Neuronal stem cell (in vitro differentiated cells): ENCODE measurements around the gene FXYD5.

ENCODE experiments used
- DNase-seq: peaks from one replicate; pipeline ENCODE4 v3.0.0-alpha.2; 2013; ENCODE audit warnings: low spot score
- H2AFZ ChIP-seq: one replicate; pipeline ENCODE4 v1.6.1; 2013; ENCODE audit warnings: mild to moderate bottlenecking, low read length, inconsistent platforms
- H2AK5ac ChIP-seq: 2 replicates; pipeline ENCODE4 v1.6.1; 2013; ENCODE audit warnings: low read depth, mild to moderate bottlenecking, inconsistent platforms, low read length, moderate library complexity, mixed read lengths
- H2BK120ac ChIP-seq: 2 replicates; pipeline ENCODE4 v1.6.1; 2013; ENCODE audit warnings: low read depth, mild to moderate bottlenecking, inconsistent platforms, low read length, moderate library complexity, mixed read lengths
- H2BK12ac ChIP-seq: one replicate; pipeline ENCODE4 v1.6.1; 2013; ENCODE audit warnings: low read length, inconsistent platforms
- H2BK15ac ChIP-seq: 2 replicates; pipeline ENCODE4 v1.6.1; 2013; ENCODE audit warnings: mild to moderate bottlenecking, low read length, inconsistent platforms, mixed read lengths
- H2BK5ac ChIP-seq: one replicate; pipeline ENCODE4 v1.6.1; 2013; ENCODE audit warnings: inconsistent platforms, mild to moderate bottlenecking, low read length, moderate library complexity
- H3K14ac ChIP-seq: one replicate; pipeline ENCODE4 v1.6.1; 2013; ENCODE audit warnings: low read length, inconsistent platforms
- H3K18ac ChIP-seq: 2 replicates; pipeline ENCODE4 v1.6.1; 2013; ENCODE audit warnings: low read length, inconsistent platforms
- H3K23ac ChIP-seq: 2 replicates; pipeline ENCODE4 v1.6.1; 2013; ENCODE audit warnings: low read depth, mild to moderate bottlenecking, mixed read lengths, low read length, inconsistent platforms; ENCODE audit not compliant: poor library complexity
- H3K27ac ChIP-seq: replicated peaks from 3 replicates; pipeline ENCODE4 v1.5.1; 2013; ENCODE audit warnings: low read length, inconsistent platforms
- H3K27me3 ChIP-seq, 3 experiments: 2 replicates each; pipeline ENCODE4 v1.6.1; 2013; ENCODE audit warnings: low read length in 3 of 3, mild to moderate bottlenecking in 2 of 3, inconsistent platforms in 1 of 3, low read depth in 1 of 3, mixed read lengths in 1 of 3, moderate library complexity in 1 of 3; ENCODE audit not compliant: control insufficient read depth in 3 of 3, insufficient read depth in 3 of 3
- H3K36me3 ChIP-seq, 2 donors: replicated peaks in 1 of 2; 2 replicates each; pipeline ENCODE4 v1.6.1; 2013; ENCODE audit warnings: low read length in 2 of 2; ENCODE audit not compliant: control insufficient read depth in 2 of 2, insufficient read depth in 2 of 2
- H3K4ac ChIP-seq: 2 replicates; pipeline ENCODE4 v1.6.1; 2013; ENCODE audit warnings: inconsistent platforms, mild to moderate bottlenecking, low read length, moderate library complexity
- H3K4me1 ChIP-seq, 2 donors: 1 replicate in 1 of 2; 2 replicates in 1 of 2; pipeline ENCODE4 v1.6.1; 2013; ENCODE audit warnings: low read length in 2 of 2, low read depth in 1 of 2; ENCODE audit not compliant: control insufficient read depth in 2 of 2, insufficient read depth in 1 of 2
- H3K4me2 ChIP-seq: one replicate; pipeline ENCODE4 v1.6.1; 2013; ENCODE audit warnings: mild to moderate bottlenecking, low read length, inconsistent platforms; ENCODE audit not compliant: insufficient read depth, poor library complexity, severe bottlenecking
- H3K4me3 ChIP-seq, 2 donors: 2 replicates each; pipeline ENCODE4 v1.5.1; 2013; ENCODE audit warnings: low read length in 2 of 2, mild to moderate bottlenecking in 2 of 2, inconsistent platforms in 1 of 2, moderate library complexity in 1 of 2
- H3K79me1 ChIP-seq: one replicate; pipeline ENCODE4 v1.6.1; 2013; ENCODE audit warnings: low read depth, mild to moderate bottlenecking, inconsistent platforms, low read length, moderate library complexity
- H3K9ac ChIP-seq: one replicate; pipeline ENCODE4 v1.6.1; 2013; ENCODE audit warnings: mild to moderate bottlenecking, low read depth, low read length, inconsistent platforms; ENCODE audit not compliant: poor library complexity
- H3K9me3 ChIP-seq, 2 donors: replicated peaks in 1 of 2; 2 replicates each; pipeline versions ENCODE3 to v1.6.1; 2013; ENCODE audit warnings: low read length in 2 of 2, mild to moderate bottlenecking in 2 of 2, inconsistent platforms in 1 of 2, low read depth in 1 of 2, mixed read lengths in 1 of 2, moderate library complexity in 1 of 2; ENCODE audit not compliant: control insufficient read depth in 2 of 2, insufficient read depth in 1 of 2
- H4K8ac ChIP-seq: one replicate; pipeline ENCODE4 v1.6.1; 2013; ENCODE audit warnings: low read depth, mild to moderate bottlenecking, inconsistent platforms, low read length, moderate library complexity
- H4K91ac ChIP-seq: one replicate; pipeline ENCODE4 v1.6.1; 2013; ENCODE audit warnings: low read length, low read depth, mild to moderate bottlenecking, inconsistent platforms; ENCODE audit not compliant: poor library complexity
- WGBS, 2 donors: extraction: QIAGEN DNeasy Blood & Tissue Kit; methylation state at CpG; one replicate each; pipeline ENCODE4 v1.1.7; 2013; ENCODE audit warnings: missing lambda C conversion rate in 2 of 2, mixed read lengths in 1 of 2; ENCODE audit not compliant: insufficient read length in 2 of 2, insufficient replicate concordance in 1 of 2; ENCODE audit errors: extremely low coverage in 2 of 2; 5-methylcytosine and 5-hydroxymethylcytosine counted together

The FXYD5 gene

DNA sequence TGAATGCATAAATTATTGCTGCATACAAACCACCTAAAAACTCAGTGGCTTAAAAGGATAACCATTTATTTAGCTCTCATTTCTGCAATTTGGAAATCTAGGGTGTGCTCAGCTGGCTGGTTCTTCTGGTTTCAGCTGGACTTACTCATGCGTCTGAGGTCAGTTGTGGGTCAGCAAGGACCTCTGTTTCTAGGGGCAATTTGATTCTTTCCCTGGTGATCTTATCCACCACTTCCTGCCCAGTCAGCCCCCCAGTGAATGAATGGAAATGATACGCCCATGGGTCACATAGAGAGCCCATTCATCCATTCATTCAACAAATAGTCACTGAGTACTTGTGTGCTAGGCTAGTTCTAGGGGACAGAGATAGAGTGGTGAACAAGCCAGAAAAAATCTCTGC, 9.9 kb downstream of the FXYD5 start:
- Histone ChIP-seq H2BK5ac (no peak overlapping the region), H3K23ac (no peak overlapping the region), H3K14ac (no peak overlapping the region), H4K8ac (no peak overlapping the region), H3K18ac (no peak overlapping the region), H2BK12ac (no peak overlapping the region), H2AK5ac (no peak overlapping the region), H3K9me3 (peaks cover 4 to 20% of the 10 kb centered on the region in 2 donors), H4K91ac (no peak overlapping the region), H2BK120ac (no peak overlapping the region), H3K27me3 (no peaks in the 10 kb centered on the region), H3K4me3 (no peak overlapping the region), H3K36me3 (peaks cover 0 to 3% of the 10 kb centered on the region in 2 donors), H3K4ac (no peak overlapping the region), H3K79me1 (no peaks in the 10 kb centered on the region), H2BK15ac (no peak overlapping the region), H3K9ac (no peak overlapping the region), H3K27ac (no peak overlapping the region), H2AFZ (no peak overlapping the region), H3K4me2 (no peak overlapping the region), H3K4me1 (peaks cover 0 to 5% of the 10 kb centered on the region in 2 donors)
- no CpG with 5 or more reads among the region's 2 CpGs for WGBS, 2 donors
- no peak for DNase-seq

DNA sequence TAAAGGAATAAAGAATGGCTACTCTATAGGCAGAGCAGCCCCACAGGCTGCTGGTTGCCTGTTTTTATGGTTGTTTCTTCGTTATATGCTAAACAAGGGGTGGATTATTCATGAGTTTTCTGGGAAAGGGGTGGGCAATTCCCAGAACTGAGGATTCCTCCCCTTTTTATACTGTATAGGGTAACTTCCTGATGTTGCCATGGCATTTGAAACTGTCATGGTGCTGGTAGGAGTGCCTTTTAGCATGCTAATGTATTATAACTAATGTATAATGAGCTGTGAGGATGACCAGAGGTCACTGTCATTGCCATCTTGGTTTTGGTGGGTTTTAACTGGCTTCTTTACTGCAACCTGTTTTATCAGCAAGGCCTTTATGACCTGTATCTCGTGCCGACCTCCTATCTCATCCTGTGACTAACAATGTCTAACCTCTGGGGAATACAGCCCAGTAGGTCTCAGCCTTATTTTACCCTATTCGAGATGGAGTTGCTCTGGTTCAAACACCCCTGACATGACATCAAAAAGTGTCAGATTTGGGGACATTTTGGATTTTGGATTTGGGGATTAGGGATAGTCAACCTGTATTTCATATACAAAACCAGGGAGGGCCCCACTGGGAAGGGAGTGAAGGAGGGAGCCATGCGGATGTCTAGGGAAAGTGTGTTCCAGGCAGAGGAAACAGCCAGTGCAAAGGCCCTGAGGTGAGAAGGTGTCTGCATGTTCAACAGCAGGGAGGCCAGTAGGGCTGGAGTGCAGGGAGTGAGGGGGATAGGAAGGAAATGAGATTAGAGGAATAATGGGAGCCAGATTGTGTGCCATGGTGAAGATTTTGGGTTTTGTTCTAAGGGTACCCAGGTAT, 10.9 kb downstream of the FXYD5 start:
- no peak overlapping the region for H2BK15ac ChIP-seq
- no CpG with 5 or more reads among the region's 5 CpGs for WGBS, 2 donors
- no peak overlapping the region for H2BK120ac ChIP-seq
- H3K79me1 ChIP-seq, result no peaks in the 10 kb centered on the region
- no peak overlapping the region for H3K23ac ChIP-seq
- no peak overlapping the region for H4K91ac ChIP-seq
- no peak for DNase-seq
- H3K9ac ChIP-seq, result no peak overlapping the region
- peaks cover 4 to 20% of the 10 kb centered on the region in 2 donors for H3K9me3 ChIP-seq
- no peak overlapping the region for H3K4me3 ChIP-seq
- H2AFZ ChIP-seq, result no peak overlapping the region
- H3K4me2 ChIP-seq, result no peak overlapping the region
- H3K27me3 ChIP-seq, result no peaks in the 10 kb centered on the region
- H3K36me3 ChIP-seq, result peaks cover 0 to 3% of the 10 kb centered on the region in 2 donors
- H2BK12ac ChIP-seq, result no peak overlapping the region
- peaks cover 0 to 5% of the 10 kb centered on the region in 2 donors for H3K4me1 ChIP-seq
- H4K8ac ChIP-seq, result no peak overlapping the region
- H3K14ac ChIP-seq, result no peak overlapping the region
- H3K4ac ChIP-seq, result no peak overlapping the region
- no peak overlapping the region for H3K27ac ChIP-seq
- no peak overlapping the region for H3K18ac ChIP-seq
- no peak overlapping the region for H2BK5ac ChIP-seq
- H2AK5ac ChIP-seq, result no peak overlapping the region

DNA sequence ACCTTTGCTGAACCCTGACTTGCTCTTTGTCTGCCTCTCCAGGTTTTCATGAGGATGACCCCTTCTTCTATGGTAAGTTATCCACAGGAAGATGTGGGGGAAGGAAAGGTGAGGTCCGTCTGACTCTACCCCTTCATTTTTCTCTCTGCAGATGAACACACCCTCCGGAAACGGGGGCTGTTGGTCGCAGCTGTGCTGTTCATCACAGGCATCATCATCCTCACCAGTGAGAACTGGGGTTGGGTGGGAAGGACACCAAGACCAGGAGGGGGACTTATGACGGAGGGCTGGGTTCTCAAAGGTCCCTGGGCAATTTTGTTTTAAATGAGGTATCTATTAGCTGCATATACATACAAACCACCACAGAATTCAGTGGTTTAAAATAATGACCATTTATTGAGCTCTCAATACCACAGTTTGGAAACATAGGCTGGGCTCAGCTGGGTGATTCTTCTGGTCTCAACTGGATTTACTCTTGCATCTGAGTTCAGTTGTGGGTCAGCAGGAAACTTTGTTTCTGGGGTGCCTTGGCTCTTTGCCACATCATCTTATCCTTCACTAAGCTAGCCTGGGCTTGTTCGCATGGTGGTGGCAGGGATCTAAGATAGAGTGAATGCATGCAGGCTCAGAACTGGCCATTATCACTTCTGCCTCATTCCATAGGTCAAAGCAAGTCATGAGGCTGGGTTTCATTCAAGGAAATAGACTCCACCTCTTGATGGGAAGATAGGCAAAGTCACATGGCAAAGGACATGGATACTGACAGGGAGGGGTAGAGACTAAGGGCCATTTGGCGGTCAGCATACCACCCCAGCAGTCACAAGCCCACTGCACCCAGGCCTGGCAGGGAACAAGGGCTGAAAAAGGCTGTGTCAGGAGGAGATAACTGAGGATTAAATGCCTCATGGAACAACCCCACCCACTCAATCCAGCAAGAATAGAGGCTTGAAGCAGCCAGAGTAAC, 11.8 kb downstream of the FXYD5 start:
- no peak overlapping the region for H4K8ac ChIP-seq
- no peak overlapping the region for H3K4ac ChIP-seq
- H3K4me1 ChIP-seq, result peaks cover 0 to 5% of the 10 kb centered on the region in 2 donors
- no peak overlapping the region for H3K27ac ChIP-seq
- H2AK5ac ChIP-seq, result no peak overlapping the region
- no peak overlapping the region for H3K18ac ChIP-seq
- H4K91ac ChIP-seq, result no peak overlapping the region
- H3K27me3 ChIP-seq, result no peaks in the 10 kb centered on the region
- no CpG with 5 or more reads among the region's 7 CpGs for WGBS, 2 donors
- no peak overlapping the region for H2BK120ac ChIP-seq
- no peak overlapping the region for H3K4me2 ChIP-seq
- no peak overlapping the region for H3K9ac ChIP-seq
- H3K14ac ChIP-seq, result no peak overlapping the region
- no peaks in the 10 kb centered on the region for H3K79me1 ChIP-seq
- no peak overlapping the region for H2AFZ ChIP-seq
- H3K36me3 ChIP-seq, result peaks cover 0 to 3% of the 10 kb centered on the region in 2 donors
- no peak for DNase-seq
- H2BK5ac ChIP-seq, result no peak overlapping the region
- no peak overlapping the region for H2BK15ac ChIP-seq
- no peak overlapping the region for H3K23ac ChIP-seq
- H3K4me3 ChIP-seq, result no peak overlapping the region
- H3K9me3 ChIP-seq, result peaks cover 4 to 20% of the 10 kb centered on the region in 2 donors
- no peak overlapping the region for H2BK12ac ChIP-seq
